IMR-90 (cell line): ENCODE results near the gene HS6ST2. TPM values are rescaled to one million over a fixed set of nuclear protein-coding genes. Genes with fewer than 3 reads are reported as not detected.

Experiments used
- ATAC-seq: fragments of 200-7000 bp; cut with Tn5 transposase; 2 replicates; pipeline ENCODE4 v1.9.1; 2020; ENCODE audit warnings: low read depth, mild to moderate bottlenecking, moderate library complexity
- BruUV-seq: library from RNA; stranded (reverse); fragments of 400-500 nt; replicated peaks from 2 replicates; lab custom pipeline; 2021; lab: Mats Ljungman, UMichigan
- CTCF ChIA-PET: fragments of 300-600 bp; formaldehyde crosslinking; extraction: SDS; loops from one replicate; lab custom pipeline; 2021; ENCODE audit warnings: antibody characterized with exemption; lab: Yijun Ruan, JAX
- POLR2A ChIA-PET: fragments of 300-600 bp; sonication (Branson Sonifier 250); formaldehyde crosslinking; loops from one replicate; lab custom pipeline; 2022; ENCODE audit warnings: antibody characterized with exemption; ENCODE audit not compliant: unreplicated experiment; lab: Charles Lee
- DNase-seq: peaks from one replicate; pipeline ENCODE4 v3.0.0; 2013
- H2AFZ ChIP-seq: replicated peaks from 2 replicates; pipeline ENCODE3; 2013; ENCODE audit warnings: low read length, mild to moderate bottlenecking; ENCODE audit not compliant: poor library complexity
- H2AK5ac ChIP-seq: 2 replicates; pipeline ENCODE4 v1.6.1; 2013; ENCODE audit warnings: low read depth, low read length, inconsistent platforms
- H2AK9ac ChIP-seq: replicated peaks from 2 replicates; pipeline ENCODE3; 2013; ENCODE audit warnings: mild to moderate bottlenecking, low read depth, low read length, moderate library complexity; ENCODE audit not compliant: poor library complexity
- H2BK120ac ChIP-seq: 2 replicates; pipeline ENCODE4 v1.6.1; 2013; ENCODE audit warnings: low read depth, low read length, inconsistent platforms
- H2BK15ac ChIP-seq: 3 replicates; pipeline ENCODE4 v1.6.1; 2013; ENCODE audit warnings: low read depth, low read length, inconsistent platforms
- H2BK20ac ChIP-seq: 2 replicates; pipeline ENCODE4 v1.6.1; 2013; ENCODE audit warnings: low read depth, mild to moderate bottlenecking, inconsistent platforms, low read length, moderate library complexity
- H2BK5ac ChIP-seq: 2 replicates; pipeline ENCODE4 v1.6.1; 2013; ENCODE audit warnings: mild to moderate bottlenecking, low read depth, low read length, inconsistent platforms; ENCODE audit not compliant: poor library complexity, severe bottlenecking
- H3K14ac ChIP-seq: replicated peaks from 2 replicates; pipeline ENCODE4 v1.6.1; 2013; ENCODE audit warnings: low read depth, low read length, inconsistent platforms
- H3K18ac ChIP-seq: 2 replicates; pipeline ENCODE4 v1.6.1; 2013; ENCODE audit warnings: low read depth, low read length, control low read depth
- H3K23ac ChIP-seq: 2 replicates; pipeline ENCODE4 v1.6.1; 2013; ENCODE audit warnings: low read depth, low read length, inconsistent platforms
- H3K27ac ChIP-seq: 2 replicates; pipeline ENCODE4 v1.5.1; 2013; ENCODE audit warnings: mild to moderate bottlenecking, control low read depth, low read length; ENCODE audit not compliant: insufficient read depth
- H3K27me3 ChIP-seq: 2 replicates; pipeline ENCODE4 v1.6.1; 2013; ENCODE audit warnings: low read length; ENCODE audit not compliant: control insufficient read depth, insufficient read depth
- H3K36me3 ChIP-seq: 2 replicates; pipeline ENCODE4 v1.6.1; 2013; ENCODE audit warnings: low read length, mixed read lengths; ENCODE audit not compliant: control insufficient read depth, insufficient read depth
- H3K4ac ChIP-seq: 2 replicates; pipeline ENCODE4 v1.6.1; 2013; ENCODE audit warnings: low read depth, low read length, inconsistent platforms
- H3K4me1 ChIP-seq: 2 replicates; pipeline ENCODE4 v1.6.1; 2013; ENCODE audit warnings: low read length, mixed read lengths; ENCODE audit not compliant: control insufficient read depth, insufficient read depth
- H3K4me2 ChIP-seq: 2 replicates; pipeline ENCODE4 v1.6.1; 2013; ENCODE audit warnings: low read depth, mild to moderate bottlenecking, control low read depth, low read length, moderate library complexity
- H3K4me3 ChIP-seq: 2 replicates; pipeline ENCODE4 v1.5.1; 2013; ENCODE audit warnings: low read depth, mild to moderate bottlenecking, control low read depth, low read length, moderate library complexity; ENCODE audit not compliant: insufficient read depth
- H3K56ac ChIP-seq: 2 replicates; pipeline ENCODE4 v1.6.1; 2013; ENCODE audit warnings: low read length, inconsistent platforms; ENCODE audit not compliant: insufficient read depth; ENCODE audit errors: extremely low read depth
- H3K79me1 ChIP-seq, 2 experiments: 2 replicates each; pipeline ENCODE4 v1.6.1; 2013; ENCODE audit warnings: low read length in 2 of 2, inconsistent platforms in 1 of 2, low read depth in 1 of 2
- H3K9ac ChIP-seq: 2 replicates; pipeline ENCODE4 v1.6.1; 2013; ENCODE audit warnings: low read depth, low read length, control low read depth
- H3K9me1 ChIP-seq: 2 replicates; pipeline ENCODE4 v1.6.1; 2013; ENCODE audit warnings: low read length, inconsistent platforms; ENCODE audit not compliant: insufficient read depth
- H3K9me3 ChIP-seq: 2 replicates; pipeline ENCODE4 v1.6.1; 2013; ENCODE audit warnings: low read length; ENCODE audit not compliant: control insufficient read depth, insufficient read depth
- H4K20me1 ChIP-seq: 2 replicates; pipeline ENCODE4 v1.6.1; 2013; ENCODE audit warnings: low read length, inconsistent platforms; ENCODE audit not compliant: insufficient read depth
- H4K5ac ChIP-seq: 2 replicates; pipeline ENCODE4 v1.6.1; 2013; ENCODE audit warnings: mild to moderate bottlenecking, low read depth, low read length, control low read depth
- H4K8ac ChIP-seq, 2 experiments: 2 replicates each; pipeline ENCODE4 v1.6.1; 2013; ENCODE audit warnings: low read depth in 2 of 2, low read length in 2 of 2, control low read depth in 1 of 2, inconsistent platforms in 1 of 2
- H4K91ac ChIP-seq: 2 replicates; pipeline ENCODE4 v1.6.1; 2013; ENCODE audit warnings: low read depth, low read length, inconsistent platforms; ENCODE audit not compliant: insufficient read depth
- BHLHE40 ChIP-seq: fragments of 150-350 bp; IDR thresholded peaks from 2 replicates; pipeline ENCODE4 v1.6.1; 2016; ENCODE audit warnings: mild to moderate bottlenecking, low read depth, low read length
- CEBPB ChIP-seq: IDR thresholded peaks from 2 replicates; pipeline ENCODE4 v1.6.1; 2012; ENCODE audit warnings: low read depth, low read length, improper control_type of control experiment
- CHD1 ChIP-seq: IDR thresholded peaks from 2 replicates; pipeline ENCODE4 v1.6.1; 2012; ENCODE audit warnings: low read depth, low read length, improper control_type of control experiment
- ELK1 ChIP-seq: fragments of 150-350 bp; IDR thresholded peaks from 2 replicates; pipeline ENCODE4 v1.6.1; 2016; ENCODE audit warnings: low read depth, mild to moderate bottlenecking, low read length, moderate library complexity, borderline replicate concordance
- FOS ChIP-seq: fragments of 150-350 bp; IDR thresholded peaks from 2 replicates; pipeline ENCODE4 v1.6.1; 2016; ENCODE audit warnings: low read depth, low read length
- MAFK ChIP-seq: IDR thresholded peaks from 2 replicates; pipeline ENCODE4 v1.6.1; 2012; ENCODE audit warnings: low read depth, low read length, improper control_type of control experiment
- MAZ ChIP-seq: IDR thresholded peaks from 2 replicates; pipeline ENCODE4 v1.6.1; 2012; ENCODE audit warnings: low read depth, mild to moderate bottlenecking, low read length, improper control_type of control experiment, moderate library complexity, borderline replicate concordance
- MXI1 ChIP-seq: IDR thresholded peaks from 2 replicates; pipeline ENCODE4 v1.6.1; 2012; ENCODE audit warnings: low read depth, mild to moderate bottlenecking, low read length, moderate library complexity, borderline replicate concordance
- NFE2L2 ChIP-seq: fragments of 150-350 bp; IDR thresholded peaks from 2 replicates; pipeline ENCODE4 v1.6.1; 2016; ENCODE audit warnings: low read depth, mild to moderate bottlenecking, low read length
- RCOR1 ChIP-seq: IDR thresholded peaks from 2 replicates; pipeline ENCODE4 v1.6.1; 2012; ENCODE audit warnings: mild to moderate bottlenecking, low read length, improper control_type of control experiment; ENCODE audit not compliant: insufficient replicate concordance
- RFX5 ChIP-seq: IDR thresholded peaks from 2 replicates; pipeline ENCODE4 v1.8.0; 2012; ENCODE audit warnings: low read depth, mild to moderate bottlenecking, low read length, moderate library complexity
- SMC3 ChIP-seq: fragments of 150-350 bp; IDR thresholded peaks from 2 replicates; pipeline ENCODE4 v1.6.1; 2016; ENCODE audit warnings: low read depth, mild to moderate bottlenecking, antibody characterized with exemption, low read length, moderate library complexity
- WGBS, 2 experiments: methylation state at CpG; one replicate each; pipeline versions ENCODE4 v1.1.5 to v1.1.7; 2013; ENCODE audit warnings: missing lambda C conversion rate in 2 of 2; ENCODE audit not compliant: insufficient read length in 1 of 2; ENCODE audit errors: extremely low coverage in 2 of 2; 5-methylcytosine and 5-hydroxymethylcytosine counted together
- dilution Hi-C: fragments of 300-500 bp; cut with HindIII; formaldehyde crosslinking; loops from one replicate; pipeline ENCODE4 v1.14.3; 2018; ENCODE audit warnings: low sequenced_read_pairs; ENCODE audit not compliant: unreplicated experiment
- in situ Hi-C: fragments of 300-500 bp; cut with MboI; formaldehyde crosslinking; loops from 3 replicates; pipeline ENCODE4 v1.14.3; 2019; ENCODE audit warnings: low sequenced_read_pairs, inconsistent platforms, mixed read lengths
- intact Hi-C: fragments of 100-400 bp; cut with micrococcal nuclease; formaldehyde crosslinking; loops from 2 replicates; pipeline ENCODE4 v1.10.0; 2022
- polyA plus RNA-seq, 3 experiments: library from polyadenylated mRNA; depleted of rRNA; stranded (reverse); fragments of >200 nt; gene quantifications; 2 replicates each; pipeline ENCODE4 v1.2.3, GENCODE V29; 2012; ENCODE audit warnings: low replicate concordance in 1 of 3
- total RNA-seq: library from RNA; depleted of rRNA; stranded (reverse); fragments of >200 nt; gene quantifications from 2 replicates; pipeline ENCODE4 v1.2.3, GENCODE V29; 2012
- TF ChIP-seq, protein P1 (sequence below): fragments of 150-350 bp; IDR thresholded peaks from 2 replicates; pipeline ENCODE4 v1.6.1; 2017; ENCODE audit warnings: mild to moderate bottlenecking, antibody characterized with exemption, low read length, low read depth
- TF ChIP-seq, protein P2 (sequence below): conservative IDR thresholded peaks from 2 replicates; pipeline ENCODE4 v1.5.1; 2012; ENCODE audit warnings: mild to moderate bottlenecking, low read depth, low read length, improper control_type of control experiment

HS6ST2 gene
- total and polyA plus RNA-seq, 2 of the 4 experiments (the other 2 are of a cell fraction), result not detected

DNA sequence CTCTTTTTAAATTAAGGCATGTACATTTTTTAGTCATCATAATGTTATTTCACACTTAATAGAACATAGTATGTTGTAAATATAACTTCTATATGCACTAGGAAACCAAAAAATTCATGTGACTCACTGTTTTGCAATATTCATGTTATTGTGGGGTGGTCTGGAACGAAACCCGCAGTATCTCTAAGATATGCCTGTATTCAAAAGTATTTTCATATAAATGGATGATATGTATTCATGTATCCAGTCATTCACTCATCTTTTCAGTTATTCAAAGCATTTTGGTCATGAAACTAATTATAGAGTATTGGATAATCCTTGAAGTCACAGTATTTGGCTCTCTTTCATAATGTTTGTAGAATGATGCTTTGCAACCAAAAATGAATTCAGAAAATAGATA lies 168.1 kb downstream of the HS6ST2 start:
- H3K4me1 ChIP-seq, result no peaks in the 10 kb centered on the region
- H3K14ac ChIP-seq, result no peak overlapping the region
- H2AK5ac ChIP-seq, result no peak overlapping the region
- in situ Hi-C loops, result no loop called here
- no peak overlapping the region for H2BK5ac ChIP-seq
- H3K27me3 ChIP-seq, result no peaks in the 10 kb centered on the region; the same call in none of the 2 replicates
- H3K9me3 ChIP-seq, result no peaks in the 10 kb centered on the region
- no peak overlapping the region for H2BK15ac ChIP-seq
- no peaks in the 10 kb centered on the region for H3K79me1 ChIP-seq
- POLR2A ChIA-PET, result no interaction called here
- no peaks in the 10 kb centered on the region for H3K9me1 ChIP-seq
- no peak overlapping the region for H2BK120ac ChIP-seq
- TF ChIP-seq CEBPB (no peak), ELK1 (no peak), MAZ (no peak), MXI1 (no peak), SMC3 (no peak), CHD1 (no peak), RFX5 (no peak), BHLHE40 (no peak), FOS (no peak), RCOR1 (no peak), NFE2L2 (no peak), MAFK (no peak)
- TF ChIP-seq, protein P1, sequence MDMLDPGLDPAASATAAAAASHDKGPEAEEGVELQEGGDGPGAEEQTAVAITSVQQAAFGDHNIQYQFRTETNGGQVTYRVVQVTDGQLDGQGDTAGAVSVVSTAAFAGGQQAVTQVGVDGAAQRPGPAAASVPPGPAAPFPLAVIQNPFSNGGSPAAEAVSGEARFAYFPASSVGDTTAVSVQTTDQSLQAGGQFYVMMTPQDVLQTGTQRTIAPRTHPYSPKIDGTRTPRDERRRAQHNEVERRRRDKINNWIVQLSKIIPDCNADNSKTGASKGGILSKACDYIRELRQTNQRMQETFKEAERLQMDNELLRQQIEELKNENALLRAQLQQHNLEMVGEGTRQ, result no peak
- TF ChIP-seq, protein P2, sequence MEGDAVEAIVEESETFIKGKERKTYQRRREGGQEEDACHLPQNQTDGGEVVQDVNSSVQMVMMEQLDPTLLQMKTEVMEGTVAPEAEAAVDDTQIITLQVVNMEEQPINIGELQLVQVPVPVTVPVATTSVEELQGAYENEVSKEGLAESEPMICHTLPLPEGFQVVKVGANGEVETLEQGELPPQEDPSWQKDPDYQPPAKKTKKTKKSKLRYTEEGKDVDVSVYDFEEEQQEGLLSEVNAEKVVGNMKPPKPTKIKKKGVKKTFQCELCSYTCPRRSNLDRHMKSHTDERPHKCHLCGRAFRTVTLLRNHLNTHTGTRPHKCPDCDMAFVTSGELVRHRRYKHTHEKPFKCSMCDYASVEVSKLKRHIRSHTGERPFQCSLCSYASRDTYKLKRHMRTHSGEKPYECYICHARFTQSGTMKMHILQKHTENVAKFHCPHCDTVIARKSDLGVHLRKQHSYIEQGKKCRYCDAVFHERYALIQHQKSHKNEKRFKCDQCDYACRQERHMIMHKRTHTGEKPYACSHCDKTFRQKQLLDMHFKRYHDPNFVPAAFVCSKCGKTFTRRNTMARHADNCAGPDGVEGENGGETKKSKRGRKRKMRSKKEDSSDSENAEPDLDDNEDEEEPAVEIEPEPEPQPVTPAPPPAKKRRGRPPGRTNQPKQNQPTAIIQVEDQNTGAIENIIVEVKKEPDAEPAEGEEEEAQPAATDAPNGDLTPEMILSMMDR, result no peak
- H3K9ac ChIP-seq, result no peak overlapping the region
- no TSS peak for BruUV-seq
- CTCF ChIA-PET, result no interaction called here
- no peak overlapping the region for H3K27ac ChIP-seq
- DNase-seq (no peak), ATAC-seq (no peak)
- H2BK20ac ChIP-seq, result no peak overlapping the region
- no peak overlapping the region for H3K4me3 ChIP-seq
- H3K4me2 ChIP-seq, result no peak overlapping the region
- no peaks in the 10 kb centered on the region for H4K20me1 ChIP-seq
- H2AFZ ChIP-seq, result no peak overlapping the region
- intact Hi-C loops, result no loop called here
- no peak overlapping the region for H3K18ac ChIP-seq
- dilution Hi-C loops, result no loop called here
- no peak overlapping the region for H3K56ac ChIP-seq
- H3K36me3 ChIP-seq, result no peaks in the 10 kb centered on the region
- WGBS, 2 experiments, result no CpG with 5 or more reads among the region's 2 CpGs
- H4K5ac ChIP-seq, result no peak overlapping the region
- no peak overlapping the region for H4K91ac ChIP-seq
- no peak overlapping the region for H3K4ac ChIP-seq
- no peak overlapping the region for H3K23ac ChIP-seq
- H4K8ac ChIP-seq, result no peak overlapping the region
- no peak overlapping the region for H2AK9ac ChIP-seq
